Psoas muscle (tissue), 8 donors: ENCODE data around the gene ADAMTS12. TPM values are rescaled to one million over a fixed set of nuclear protein-coding genes. Genes with fewer than 3 reads are reported as not detected.

Experiments
- ATAC-seq, 4 donors: fragments of 200-7000 bp; cut with Tn5 transposase; one replicate each; pipeline ENCODE4 v1.9.1; 2020; ENCODE audit warnings: moderate library complexity in 3 of 4, mild to moderate bottlenecking in 2 of 4
- DNase-seq, 2 donors: peaks; one replicate each; pipeline ENCODE4 v3.0.0-alpha.2; 2020
- H3K27ac ChIP-seq: fragments of 200-600 bp; one replicate; pipeline ENCODE4 v1.8.0; 2022
- H3K27me3 ChIP-seq, 3 donors: fragments of 200-600 bp in 1 of 3; one replicate each; pipeline versions ENCODE4 v1.6.1 to v1.8.0; 2013 to 2022; ENCODE audit warnings: low read length in 2 of 3, mild to moderate bottlenecking in 2 of 3, moderate library complexity in 1 of 3; ENCODE audit not compliant: insufficient read depth in 3 of 3
- H3K36me3 ChIP-seq, 2 donors: fragments of 200-600 bp in 1 of 2; one replicate each; pipeline versions ENCODE4 v1.6.1 to v1.8.0; 2013 to 2022; ENCODE audit warnings: low read depth in 1 of 2, mild to moderate bottlenecking in 1 of 2, moderate library complexity in 1 of 2; ENCODE audit not compliant: insufficient read depth in 1 of 2
- H3K4me1 ChIP-seq: fragments of 200-600 bp; one replicate; pipeline ENCODE4 v1.8.0; 2022
- H3K4me3 ChIP-seq: fragments of 200-600 bp; one replicate; pipeline ENCODE4 v1.8.0; 2022; ENCODE audit warnings: mild to moderate bottlenecking
- H3K9me3 ChIP-seq: fragments of 200-600 bp; one replicate; pipeline ENCODE4 v1.8.0; 2022
- WGBS, 3 donors: extraction: QIAGEN DNeasy Blood & Tissue Kit; methylation state at CpG; one replicate each; pipeline versions ENCODE4 v1.1.6 to v1.1.7; 2013; 5-methylcytosine and 5-hydroxymethylcytosine counted together
- intact Hi-C, 2 donors: fragments of 100-400 bp; cut with DNase I; formaldehyde crosslinking; loops; one replicate each; pipeline versions ENCODE4 v1.11.0 to v1.14.2; 2022
- polyA plus RNA-seq, 3 donors: library from polyadenylated mRNA; stranded (reverse); fragments of 200-250 nt; gene quantifications; one replicate each; pipeline ENCODE4 v1.2.3, GENCODE V29; 2013
- total RNA-seq, 4 donors: library from RNA; stranded (reverse); fragmentation: NEBNext Ultra II Directional in 2 of 4; extraction: Animal tissue kit (Norgen Biotek cat#: 25700) in 2 of 4; gene quantifications; one replicate each; pipeline versions ENCODE4 v1.2.1 to v1.2.4, GENCODE V29; 2021 to 2023
- TF ChIP-seq, protein P1 (sequence below): fragments of 200-600 bp; IDR thresholded peaks from one replicate; pipeline ENCODE4 v1.8.0; 2022; ENCODE audit warnings: antibody characterized with exemption
- donor health status: healthy with polysubstance abuse.
- donor health status: DM: no; HTN: no; CAD: no; lungs with moderate emphysema.
- donor health status: Bipolar disorder and iron deficiency.
- donor health status: healthy.
- donor health status: DM: yes; HTN: yes; CAD: no.
- donor health status: DM: no; HTN: no; CAD: no.
- donor health status: DM: no; HTN: no; CAD: no.
- donor health status: DM: yes; HTN: yes; CAD: no.

ADAMTS12 gene
- total and polyA plus RNA-seq, 7 donors, result 0.19 to 1.2 (median 0.88) TPM

DNA sequence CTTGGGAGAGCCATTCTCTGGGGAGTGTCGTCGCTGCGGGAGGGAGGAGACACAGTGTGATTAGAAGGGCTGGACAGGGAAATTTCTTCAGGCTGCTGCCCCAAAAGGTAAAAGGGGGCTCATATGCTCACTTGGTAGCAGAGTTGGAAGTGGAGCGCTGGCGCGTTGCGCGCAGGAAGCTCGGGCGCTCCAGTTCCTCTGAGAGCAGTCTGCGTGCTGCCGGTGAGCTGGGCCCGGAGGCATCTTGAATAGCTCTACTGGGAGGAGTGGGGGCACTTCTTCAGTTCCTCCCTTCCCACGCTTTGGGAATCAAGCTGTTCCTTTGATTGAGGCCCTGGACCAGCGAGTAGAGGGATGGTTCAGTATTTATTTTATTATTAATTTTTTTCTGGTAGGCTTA, 47.1 kb upstream of the ADAMTS12 start:
- TF ChIP-seq, protein P1, sequence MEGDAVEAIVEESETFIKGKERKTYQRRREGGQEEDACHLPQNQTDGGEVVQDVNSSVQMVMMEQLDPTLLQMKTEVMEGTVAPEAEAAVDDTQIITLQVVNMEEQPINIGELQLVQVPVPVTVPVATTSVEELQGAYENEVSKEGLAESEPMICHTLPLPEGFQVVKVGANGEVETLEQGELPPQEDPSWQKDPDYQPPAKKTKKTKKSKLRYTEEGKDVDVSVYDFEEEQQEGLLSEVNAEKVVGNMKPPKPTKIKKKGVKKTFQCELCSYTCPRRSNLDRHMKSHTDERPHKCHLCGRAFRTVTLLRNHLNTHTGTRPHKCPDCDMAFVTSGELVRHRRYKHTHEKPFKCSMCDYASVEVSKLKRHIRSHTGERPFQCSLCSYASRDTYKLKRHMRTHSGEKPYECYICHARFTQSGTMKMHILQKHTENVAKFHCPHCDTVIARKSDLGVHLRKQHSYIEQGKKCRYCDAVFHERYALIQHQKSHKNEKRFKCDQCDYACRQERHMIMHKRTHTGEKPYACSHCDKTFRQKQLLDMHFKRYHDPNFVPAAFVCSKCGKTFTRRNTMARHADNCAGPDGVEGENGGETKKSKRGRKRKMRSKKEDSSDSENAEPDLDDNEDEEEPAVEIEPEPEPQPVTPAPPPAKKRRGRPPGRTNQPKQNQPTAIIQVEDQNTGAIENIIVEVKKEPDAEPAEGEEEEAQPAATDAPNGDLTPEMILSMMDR, result no peak
- peaks cover 0 to 59% (median 27%) of the 10 kb centered on the region in 3 donors for H3K27me3 ChIP-seq
- ATAC-seq (no peak), DNase-seq (no peak)
- H3K36me3 ChIP-seq, result no peaks in the 10 kb centered on the region
- intact Hi-C loops, result no loop called here
- WGBS, 3 donors, result 13 to 33% (median 14%) methylated on average over 15 of the region's 15 CpGs
- H3K4me1 ChIP-seq, result peaks cover 10% of the 10 kb centered on the region
- no peak overlapping the region for H3K4me3 ChIP-seq
- no peak overlapping the region for H3K27ac ChIP-seq
- no peaks in the 10 kb centered on the region for H3K9me3 ChIP-seq

DNA sequence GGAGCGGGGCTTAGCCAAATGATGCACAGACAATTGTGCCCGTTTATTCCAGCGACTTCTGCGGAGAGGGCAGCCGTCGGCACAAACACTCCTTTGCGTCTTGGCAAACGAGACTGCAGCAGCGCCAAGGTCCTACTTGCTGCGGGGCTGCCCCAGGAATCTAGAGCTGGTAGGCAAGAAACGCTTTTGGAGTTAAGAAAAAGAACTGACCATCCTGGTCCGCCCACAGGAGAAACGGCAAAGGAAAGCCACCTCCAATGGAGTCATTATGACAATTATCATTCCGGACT, 46.7 kb upstream of the ADAMTS12 start:
- Histone ChIP-seq H3K4me3 (no peak overlapping the region), H3K9me3 (no peaks in the 10 kb centered on the region), H3K36me3 (no peaks in the 10 kb centered on the region), H3K27ac (no peak overlapping the region), H3K4me1 (peaks cover 10% of the 10 kb centered on the region), H3K27me3 (peaks cover 0 to 59% (median 27%) of the 10 kb centered on the region in 3 donors)
- 15 to 36% (median 20%) methylated on average over 14 of the region's 14 CpGs for WGBS, 3 donors
- intact Hi-C loops, result no loop called here
- DNase-seq (peak in 1 of 2 donors; percentile 36), ATAC-seq (no peak)
- TF ChIP-seq, protein P1, result no peak

DNA sequence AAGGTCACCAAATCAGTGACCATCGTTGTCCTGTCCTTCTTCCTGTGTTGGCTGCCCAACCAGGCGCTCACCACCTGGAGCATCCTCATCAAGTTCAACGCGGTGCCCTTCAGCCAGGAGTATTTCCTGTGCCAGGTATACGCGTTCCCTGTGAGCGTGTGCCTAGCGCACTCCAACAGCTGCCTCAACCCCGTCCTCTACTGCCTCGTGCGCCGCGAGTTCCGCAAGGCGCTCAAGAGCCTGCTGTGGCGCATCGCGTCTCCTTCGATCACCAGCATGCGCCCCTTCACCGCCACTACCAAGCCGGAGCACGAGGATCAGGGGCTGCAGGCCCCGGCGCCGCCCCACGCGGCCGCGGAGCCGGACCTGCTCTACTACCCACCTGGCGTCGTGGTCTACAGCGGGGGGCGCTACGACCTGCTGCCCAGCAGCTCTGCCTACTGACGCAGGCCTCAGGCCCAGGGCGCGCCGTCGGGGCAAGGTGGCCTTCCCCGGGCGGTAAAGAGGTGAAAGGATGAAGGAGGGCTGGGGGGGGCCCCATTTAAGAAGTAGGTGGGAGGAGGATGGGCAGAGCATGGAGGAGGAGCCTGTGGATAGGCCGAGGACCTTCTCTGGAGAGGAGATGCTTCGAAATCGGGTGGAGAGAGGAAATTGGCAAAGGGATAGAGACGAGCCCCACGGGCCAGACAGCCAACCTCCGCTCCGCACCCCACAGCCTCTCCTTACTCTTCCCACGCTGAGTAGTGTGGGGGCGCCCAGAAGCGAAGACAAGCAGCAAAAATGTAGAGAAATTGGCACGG, 46.1 kb upstream of the ADAMTS12 start:
- Histone ChIP-seq H3K27ac (no peak overlapping the region), H3K4me1 (peaks cover 10% of the 10 kb centered on the region), H3K27me3 (peaks cover 0 to 62% (median 27%) of the 10 kb centered on the region in 3 donors), H3K4me3 (no peak overlapping the region), H3K9me3 (no peaks in the 10 kb centered on the region), H3K36me3 (no peaks in the 10 kb centered on the region)
- DNase-seq (no peak), ATAC-seq (no peak)
- 18 to 34% (median 19%) methylated on average over 53 to 54 of the region's 54 CpGs for WGBS, 3 donors
- TF ChIP-seq, protein P1, result no peak
- intact Hi-C loops, result no loop called here

DNA sequence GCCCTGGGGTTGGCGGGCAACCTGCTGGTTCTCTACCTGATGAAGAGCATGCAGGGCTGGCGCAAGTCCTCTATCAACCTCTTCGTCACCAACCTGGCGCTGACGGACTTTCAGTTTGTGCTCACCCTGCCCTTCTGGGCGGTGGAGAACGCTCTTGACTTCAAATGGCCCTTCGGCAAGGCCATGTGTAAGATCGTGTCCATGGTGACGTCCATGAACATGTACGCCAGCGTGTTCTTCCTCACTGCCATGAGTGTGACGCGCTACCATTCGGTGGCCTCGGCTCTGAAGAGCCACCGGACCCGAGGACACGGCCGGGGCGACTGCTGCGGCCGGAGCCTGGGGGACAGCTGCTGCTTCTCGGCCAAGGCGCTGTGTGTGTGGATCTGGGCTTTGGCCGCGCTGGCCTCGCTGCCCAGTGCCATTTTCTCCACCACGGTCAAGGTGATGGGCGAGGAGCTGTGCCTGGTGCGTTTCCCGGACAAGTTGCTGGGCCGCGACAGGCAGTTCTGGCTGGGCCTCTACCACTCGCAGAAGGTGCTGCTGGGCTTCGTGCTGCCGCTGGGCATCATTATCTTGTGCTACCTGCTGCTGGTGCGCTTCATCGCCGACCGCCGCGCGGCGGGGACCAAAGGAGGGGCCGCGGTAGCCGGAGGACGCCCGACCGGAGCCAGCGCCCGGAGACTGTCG, 45.4 kb upstream of the ADAMTS12 start:
- 27 to 45% (median 28%) methylated on average over 53 to 54 of the region's 54 CpGs for WGBS, 3 donors
- ATAC-seq (no peak), DNase-seq (peak in 1 of 2 donors; percentile 34)
- no peaks in the 10 kb centered on the region for H3K36me3 ChIP-seq
- H3K27ac ChIP-seq, result no peak overlapping the region
- no peaks in the 10 kb centered on the region for H3K9me3 ChIP-seq
- H3K4me1 ChIP-seq, result peaks cover 10% of the 10 kb centered on the region
- H3K27me3 ChIP-seq, result peaks cover 0 to 67% (median 27%) of the 10 kb centered on the region in 3 donors
- intact Hi-C loops, result no loop called here
- peak overlapping the region; percentile 42 for H3K4me3 ChIP-seq
- TF ChIP-seq, protein P1, result no peak
